Coronary artery (tissue), 2 donors: ENCODE data around the gene STAB2.

Source experiments
- DNase-seq: peaks from one replicate; pipeline ENCODE4 v3.0.0-alpha.2; 2017; ENCODE audit warnings: low spot score
- H3K27ac ChIP-seq, 2 donors: fragments of 200-600 bp; sonication (generic); one replicate each; pipeline ENCODE4 v1.5.1; 2016 to 2019
- H3K4me3 ChIP-seq: fragments of 200-600 bp; sonication (generic); 2 replicates; pipeline ENCODE4 v1.5.1; 2016; ENCODE audit warnings: mild to moderate bottlenecking, moderate library complexity
- TF ChIP-seq, protein P1 (sequence below): fragments of 200-600 bp; sonication (generic); IDR thresholded peaks from one replicate; pipeline ENCODE4 v1.5.1; 2019; ENCODE audit warnings: antibody characterized with exemption

The STAB2 gene

DNA sequence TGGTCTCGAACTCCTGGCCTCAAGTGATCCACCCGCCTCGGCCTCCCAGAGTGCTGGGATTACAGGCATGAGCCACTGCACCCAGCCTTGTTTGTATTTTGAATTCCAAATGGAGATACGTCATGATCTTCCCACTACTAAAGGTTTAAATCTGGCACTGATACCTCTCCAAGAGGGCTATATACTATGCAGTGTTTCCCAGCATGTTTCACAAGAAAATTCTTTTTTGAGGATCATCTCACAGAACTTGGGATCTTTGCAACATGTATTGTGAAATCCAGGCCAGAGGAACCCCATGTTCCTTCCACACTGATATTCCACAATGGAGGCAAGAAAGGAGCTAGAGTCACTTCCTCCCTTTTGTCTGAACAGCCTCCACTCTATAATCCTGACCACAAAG, 141.2 kb downstream of the STAB2 start:
- Histone ChIP-seq H3K4me3 (no peak overlapping the region), H3K27ac (no peak overlapping the region)
- no peak for DNase-seq
- TF ChIP-seq, protein P1, sequence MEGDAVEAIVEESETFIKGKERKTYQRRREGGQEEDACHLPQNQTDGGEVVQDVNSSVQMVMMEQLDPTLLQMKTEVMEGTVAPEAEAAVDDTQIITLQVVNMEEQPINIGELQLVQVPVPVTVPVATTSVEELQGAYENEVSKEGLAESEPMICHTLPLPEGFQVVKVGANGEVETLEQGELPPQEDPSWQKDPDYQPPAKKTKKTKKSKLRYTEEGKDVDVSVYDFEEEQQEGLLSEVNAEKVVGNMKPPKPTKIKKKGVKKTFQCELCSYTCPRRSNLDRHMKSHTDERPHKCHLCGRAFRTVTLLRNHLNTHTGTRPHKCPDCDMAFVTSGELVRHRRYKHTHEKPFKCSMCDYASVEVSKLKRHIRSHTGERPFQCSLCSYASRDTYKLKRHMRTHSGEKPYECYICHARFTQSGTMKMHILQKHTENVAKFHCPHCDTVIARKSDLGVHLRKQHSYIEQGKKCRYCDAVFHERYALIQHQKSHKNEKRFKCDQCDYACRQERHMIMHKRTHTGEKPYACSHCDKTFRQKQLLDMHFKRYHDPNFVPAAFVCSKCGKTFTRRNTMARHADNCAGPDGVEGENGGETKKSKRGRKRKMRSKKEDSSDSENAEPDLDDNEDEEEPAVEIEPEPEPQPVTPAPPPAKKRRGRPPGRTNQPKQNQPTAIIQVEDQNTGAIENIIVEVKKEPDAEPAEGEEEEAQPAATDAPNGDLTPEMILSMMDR, result no peak

- DNase-seq, result no peak
- TF ChIP-seq, protein P1, result no peak
- no peak overlapping the region for H3K4me3 ChIP-seq
- no peak overlapping the region for H3K27ac ChIP-seq
Measured at GRCh38 chr12:103729499-103729898, 142.4 kb downstream of the STAB2 start.

DNA sequence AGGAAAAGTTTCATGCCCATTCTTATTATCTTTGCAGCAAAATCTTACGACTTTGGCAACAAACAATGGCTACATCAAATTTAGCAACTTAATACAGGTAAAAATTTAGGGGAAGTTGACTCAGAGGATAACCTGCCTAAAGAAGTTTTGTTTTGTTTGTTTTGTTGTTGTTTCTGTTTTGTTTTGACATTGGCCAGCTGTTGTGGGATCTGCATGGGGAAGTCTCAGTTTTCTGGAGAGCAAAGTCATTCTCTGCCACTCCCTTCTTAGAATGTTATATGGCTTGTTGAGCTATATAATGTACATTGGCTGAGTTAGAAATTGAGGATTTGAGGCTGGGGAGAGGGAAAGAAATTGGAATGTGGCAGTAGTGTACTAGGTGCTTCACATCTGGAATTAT, 144.5 kb downstream of the STAB2 start:
- Histone ChIP-seq H3K27ac (no peak overlapping the region), H3K4me3 (no peak overlapping the region)
- no peak for DNase-seq
- TF ChIP-seq, protein P1, result no peak

GRCh38 chr12:103734863-103735262, 147.8 kb downstream of the STAB2 start:
- Histone ChIP-seq H3K4me3 (no peak overlapping the region), H3K27ac (no peak overlapping the region)
- DNase-seq, result no peak
- TF ChIP-seq, protein P1, result no peak

- no peak for DNase-seq
- TF ChIP-seq, protein P1, result no peak
- H3K4me3 ChIP-seq, result no peak overlapping the region
- H3K27ac ChIP-seq, result no peak overlapping the region
Measured at GRCh38 chr12:103735291-103735690, 148.2 kb downstream of the STAB2 start.

DNA sequence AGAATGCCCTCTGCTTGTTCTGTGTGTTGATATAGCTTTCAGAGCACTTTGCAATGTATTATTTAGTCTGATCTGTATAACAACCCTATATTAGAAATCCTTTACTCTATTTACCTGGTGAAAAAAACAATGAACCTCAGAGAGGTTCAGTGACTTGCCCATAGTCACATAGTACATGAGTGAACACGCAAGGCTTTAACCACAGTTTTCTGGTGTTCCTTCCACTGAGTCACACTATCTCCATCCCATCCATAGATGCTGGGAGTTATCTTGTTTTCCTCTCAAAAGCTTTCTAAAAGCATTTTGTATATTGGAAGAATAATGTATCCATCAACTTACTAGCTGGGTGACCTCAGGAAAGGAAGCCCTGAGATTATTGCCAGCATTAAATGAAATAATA, 149.5 kb downstream of the STAB2 start:
- TF ChIP-seq, protein P1, result no peak
- no peak overlapping the region for H3K27ac ChIP-seq
- no peak overlapping the region for H3K4me3 ChIP-seq
- DNase-seq, result no peak

DNA sequence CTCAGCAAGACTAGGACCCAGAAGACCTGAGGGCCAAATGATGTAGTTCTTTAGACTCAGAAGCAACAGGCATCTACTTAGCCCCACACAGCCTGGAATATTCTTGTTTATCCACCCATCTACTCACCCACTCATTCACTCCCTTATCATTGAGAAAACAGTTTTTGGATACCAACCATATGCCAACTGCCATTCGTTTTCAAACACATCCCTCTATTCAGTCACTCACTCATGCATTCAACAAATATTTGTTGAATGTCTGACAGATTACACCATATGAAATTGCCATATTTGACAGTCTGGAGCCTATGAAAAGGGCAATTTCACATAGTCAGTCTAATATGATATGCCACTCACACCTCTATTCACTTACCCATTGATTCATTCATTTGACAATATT, 150.8 kb downstream of the STAB2 start:
- H3K27ac ChIP-seq, result no peak overlapping the region
- TF ChIP-seq, protein P1, result no peak
- no peak overlapping the region for H3K4me3 ChIP-seq
- DNase-seq, result no peak
